Stimulated activated CD4-positive, alpha-beta T cell treated with anti-CD3 and anti-CD28 coated beads, Interleukin-1b, Interleukin-23, amount 100 ng/mL, for 4 hours (primary cell): Measurements from ENCODE around the gene COL16A1.

Experiments
- DNase-seq, 2 donors: peaks; one replicate each; pipeline ENCODE4 v3.0.0-alpha.2; 2020; ENCODE audit warnings: low read depth in 2 of 2

Gene COL16A1

GRCh38 chr1:31687601-31688000 is 16.2 kb downstream of the COL16A1 start:
- DNase-seq = no peak

GRCh38 chr1:31685795-31686194 is 18.0 kb downstream of the COL16A1 start:
- DNase-seq = no peak

DNA sequence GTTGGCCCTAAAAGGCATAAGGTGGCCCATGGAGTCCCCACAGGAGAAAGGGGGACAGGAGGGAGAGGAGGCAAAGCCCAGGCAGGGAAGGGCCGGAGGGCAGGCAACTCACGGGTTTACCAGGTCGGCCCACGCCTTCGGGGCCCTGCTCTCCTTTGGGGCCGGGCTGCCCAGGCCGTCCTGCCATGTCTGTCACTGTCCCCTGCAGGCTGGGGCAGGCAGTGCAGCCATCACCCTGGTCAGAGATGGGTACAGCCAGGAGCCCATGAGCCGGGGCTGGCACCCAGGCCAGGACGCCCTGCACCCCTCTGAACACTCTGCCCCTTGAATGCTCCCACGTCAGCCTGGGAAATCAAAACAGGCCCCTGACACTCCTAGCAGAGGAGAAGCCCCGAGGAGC is 19.8 kb downstream of the COL16A1 start:
- no peak for DNase-seq

- no peak for DNase-seq
Measured at GRCh38 chr1:31681415-31681814, 22.4 kb downstream of the COL16A1 start.

DNA sequence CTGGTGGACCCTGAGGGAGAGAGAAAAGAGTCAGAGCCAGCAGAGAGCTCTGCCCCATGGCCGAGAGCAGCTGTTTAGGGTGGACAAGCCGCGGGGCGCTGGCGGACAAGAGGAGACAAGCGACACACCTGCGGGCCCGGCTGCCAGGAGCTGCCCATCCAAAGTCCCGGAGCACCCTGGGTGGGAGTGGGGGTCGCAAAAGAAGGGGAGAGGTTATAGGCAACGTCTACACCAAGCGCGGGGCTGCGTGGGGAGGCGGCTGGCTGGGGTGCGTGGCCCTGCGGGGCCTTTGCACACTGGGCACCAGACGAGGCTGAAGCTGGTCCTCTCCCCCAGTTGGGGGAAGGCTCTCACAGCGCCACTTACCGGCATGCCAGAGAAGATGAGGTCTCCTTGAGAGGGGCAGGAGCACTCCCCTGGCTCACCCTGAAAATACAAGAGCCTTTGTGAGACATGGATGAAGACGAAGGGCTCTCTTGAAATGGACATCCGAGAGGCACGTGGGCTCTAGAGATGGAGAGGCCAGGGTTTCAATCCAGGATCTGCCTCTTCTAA is 24.1 kb downstream of the COL16A1 start:
- DNase-seq = no peak

GRCh38 chr1:31679091-31679490 is 24.7 kb downstream of the COL16A1 start:
- DNase-seq = no peak

DNA sequence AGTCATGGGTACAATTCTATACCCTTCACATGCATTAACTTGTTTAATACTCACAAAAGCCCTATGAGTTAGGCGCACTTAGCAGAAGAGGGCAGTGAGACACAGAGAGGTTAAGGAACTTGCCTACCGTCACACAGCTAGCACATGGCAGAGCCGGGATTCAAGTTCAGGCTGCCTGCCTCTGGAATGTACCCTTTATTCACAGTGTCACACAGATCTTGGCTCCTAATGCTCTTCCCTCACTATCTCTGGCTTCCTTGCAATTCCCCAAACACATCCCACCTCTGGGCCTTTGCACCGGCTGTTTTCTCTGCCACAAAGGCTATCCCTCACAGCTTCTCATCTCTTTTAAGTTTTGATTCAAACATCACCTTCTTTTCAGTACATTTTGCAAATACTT is 25.1 kb downstream of the COL16A1 start:
- DNase-seq = no peak

DNA sequence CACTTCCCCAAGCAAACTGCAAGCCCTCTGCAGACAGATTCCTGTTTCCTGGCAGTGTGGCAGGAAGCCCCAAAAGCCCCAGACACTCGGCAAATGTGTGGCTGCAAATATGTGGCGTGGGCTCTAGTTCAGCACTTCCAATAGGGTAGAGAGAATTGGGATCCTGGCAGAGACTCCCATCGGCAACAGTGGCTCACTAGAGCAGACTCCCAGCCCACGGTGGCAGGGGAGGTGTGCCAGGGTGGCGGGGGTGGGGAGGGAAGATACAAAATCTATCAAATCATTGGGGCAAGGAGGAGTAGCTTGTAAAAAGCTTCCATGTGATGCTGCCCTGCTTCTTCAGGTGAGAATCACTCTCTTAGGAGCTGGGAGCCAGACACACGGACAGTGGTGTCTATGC is 25.9 kb downstream of the COL16A1 start:
- DNase-seq = no peak

- DNase-seq = no peak
Measured at GRCh38 chr1:31677401-31677800, 26.4 kb downstream of the COL16A1 start.

DNA sequence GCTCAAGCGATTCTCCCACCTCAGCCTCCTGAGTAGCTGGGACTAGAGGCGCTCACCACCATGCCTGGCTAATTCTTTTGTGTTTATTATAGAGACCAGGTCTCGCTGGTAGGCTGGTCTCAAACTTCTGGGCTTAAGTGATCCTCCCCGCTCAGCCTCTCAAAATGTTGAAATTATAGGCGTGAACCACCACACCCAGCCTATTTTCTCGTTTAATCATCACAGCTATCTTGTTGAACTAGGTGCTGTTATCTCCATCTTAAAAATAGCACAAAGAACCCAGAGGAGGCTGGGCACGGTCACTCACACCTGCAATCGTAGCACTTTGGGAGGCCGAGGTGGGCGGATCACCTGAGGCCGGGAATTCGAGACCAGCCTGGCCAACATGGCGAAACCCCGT is 28.1 kb downstream of the COL16A1 start:
- no peak for DNase-seq

DNA sequence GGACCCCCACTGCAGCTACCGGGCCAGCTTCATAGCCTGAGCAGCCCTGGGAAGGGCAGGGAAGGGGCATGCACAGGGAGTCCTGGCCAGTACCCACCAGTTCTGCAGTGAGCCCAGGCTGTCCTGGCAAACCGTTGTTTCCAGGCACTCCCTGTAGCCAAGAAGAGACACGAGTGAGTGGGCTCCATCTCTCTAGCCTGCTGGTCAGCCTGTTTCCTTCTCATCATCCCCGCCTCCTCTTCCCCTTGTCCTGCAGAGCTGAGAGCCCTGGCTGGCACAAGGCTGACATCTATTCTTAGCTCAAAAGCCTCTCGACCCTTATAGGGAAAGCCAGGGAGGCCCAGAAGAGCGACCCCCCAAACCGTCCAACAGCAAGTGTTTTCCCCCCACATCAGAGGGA is 28.7 kb downstream of the COL16A1 start:
- no peak for DNase-seq

GRCh38 chr1:31674626-31675025 is 29.2 kb downstream of the COL16A1 start:
- DNase-seq = no peak

DNA sequence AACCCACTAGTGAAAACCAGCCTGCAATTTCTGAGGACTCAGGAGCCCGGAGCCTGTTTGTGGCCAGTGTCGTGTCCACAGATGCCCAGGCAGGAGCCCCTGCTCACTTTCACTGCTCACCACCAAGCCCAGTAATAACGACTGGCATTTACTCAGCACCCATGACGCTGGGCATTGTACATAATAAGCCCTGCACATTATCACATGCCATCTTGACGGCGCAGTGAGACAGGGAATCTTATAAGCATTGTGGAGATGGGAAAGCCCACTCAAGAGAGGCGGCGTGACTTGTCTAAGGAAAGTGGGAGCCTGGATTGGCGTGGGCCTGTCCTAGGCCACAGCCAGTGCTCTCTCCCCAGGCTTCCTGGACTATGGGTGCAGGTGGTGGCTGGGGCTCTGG is 30.4 kb downstream of the COL16A1 start:
- DNase-seq = no peak

GRCh38 chr1:31672986-31673385 is 30.8 kb downstream of the COL16A1 start:
- DNase-seq = no peak

DNA sequence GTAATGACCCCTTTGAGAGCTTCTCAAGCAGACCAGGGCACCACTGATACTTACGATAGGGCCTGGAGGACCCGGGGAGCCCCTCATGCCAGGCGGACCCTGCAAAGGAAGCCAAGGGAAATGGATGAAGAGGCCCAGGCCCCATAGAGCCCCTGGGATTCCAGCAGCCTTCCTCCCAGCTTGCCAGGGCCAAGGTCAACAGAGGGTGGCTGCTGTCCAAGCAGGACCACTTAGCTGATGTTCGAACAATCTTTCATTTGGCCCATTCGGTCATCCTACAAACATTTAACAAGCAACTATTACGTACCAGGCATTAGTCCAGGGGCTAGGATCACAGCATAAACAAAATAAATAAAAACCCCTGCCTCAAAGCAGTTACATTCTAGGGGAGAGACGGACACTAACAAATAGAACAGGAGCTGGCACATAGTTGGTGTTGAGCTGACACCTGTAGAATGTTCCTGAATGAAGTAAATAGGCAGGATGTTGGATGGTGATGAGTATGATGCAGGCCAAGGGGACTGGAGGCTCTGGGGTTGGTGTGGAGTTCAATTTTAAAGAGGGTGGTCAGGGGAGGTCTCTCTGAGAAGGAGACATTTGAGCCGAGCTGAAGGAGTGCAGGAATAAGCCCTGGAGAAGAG is 32.1 kb downstream of the COL16A1 start:
- DNase-seq = no peak

GRCh38 chr1:31671147-31671546 is 32.7 kb downstream of the COL16A1 start:
- no peak for DNase-seq

DNA sequence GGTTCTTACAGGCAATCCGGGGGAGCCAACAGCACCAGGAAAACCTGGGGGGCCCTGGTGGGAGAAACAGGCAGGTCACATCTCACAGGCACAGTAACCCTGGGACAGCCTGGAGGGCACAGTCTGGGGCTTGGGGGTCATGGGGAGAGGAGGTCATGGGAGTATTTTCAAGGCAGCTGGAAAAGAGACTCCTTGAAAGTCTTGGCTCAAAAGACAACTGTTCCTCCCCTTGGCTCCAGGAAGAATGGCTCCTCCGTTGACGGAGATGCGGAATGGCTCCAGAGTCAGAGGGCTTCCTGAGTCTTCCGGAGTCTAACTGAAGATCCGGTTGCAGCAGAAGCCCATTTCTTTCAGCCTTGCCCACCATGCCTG is 33.2 kb downstream of the COL16A1 start:
- DNase-seq = no peak

DNA sequence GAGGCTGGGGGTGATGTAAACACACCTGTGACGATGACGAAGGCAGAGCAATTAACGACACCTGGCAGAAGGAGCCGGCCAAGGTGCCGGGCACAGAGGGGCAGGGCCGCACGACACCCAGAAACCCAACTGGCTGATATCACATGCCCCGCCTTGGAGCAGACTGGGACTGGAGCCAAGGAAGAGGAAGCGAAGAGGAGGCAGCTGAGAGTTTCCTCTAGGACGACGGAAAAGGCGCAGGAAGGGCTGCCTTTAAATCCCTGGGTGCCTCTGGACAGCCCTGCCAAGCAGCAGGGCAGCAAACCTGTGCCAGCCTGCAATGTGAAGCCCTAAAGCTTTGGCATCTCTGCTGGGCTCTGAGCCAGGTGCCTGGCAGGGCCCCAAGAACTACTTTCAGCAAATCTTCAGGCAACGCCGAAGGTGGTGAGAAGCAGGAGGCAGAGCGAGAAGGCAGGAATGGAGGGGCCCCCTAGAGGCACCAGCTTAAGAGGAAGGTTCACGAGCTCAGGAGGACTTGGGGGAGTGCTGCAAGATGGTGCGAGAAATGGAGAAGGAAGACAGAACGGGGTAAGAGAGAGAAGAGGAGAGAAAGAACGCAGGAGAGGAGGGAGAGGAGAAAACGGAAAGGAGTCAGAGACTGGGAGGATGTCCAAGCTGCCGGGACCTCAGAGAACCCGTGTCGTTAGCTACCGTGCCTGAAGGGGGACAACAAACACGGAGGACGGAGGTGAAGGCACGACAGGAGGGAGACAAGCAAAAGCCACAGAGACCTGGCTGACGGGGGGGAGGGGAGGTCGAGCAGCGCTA is 33.8 kb downstream of the COL16A1 start:
- DNase-seq = no peak

GRCh38 chr1:31669433-31669785 is 34.4 kb downstream of the COL16A1 start:
- no peak for DNase-seq

DNA sequence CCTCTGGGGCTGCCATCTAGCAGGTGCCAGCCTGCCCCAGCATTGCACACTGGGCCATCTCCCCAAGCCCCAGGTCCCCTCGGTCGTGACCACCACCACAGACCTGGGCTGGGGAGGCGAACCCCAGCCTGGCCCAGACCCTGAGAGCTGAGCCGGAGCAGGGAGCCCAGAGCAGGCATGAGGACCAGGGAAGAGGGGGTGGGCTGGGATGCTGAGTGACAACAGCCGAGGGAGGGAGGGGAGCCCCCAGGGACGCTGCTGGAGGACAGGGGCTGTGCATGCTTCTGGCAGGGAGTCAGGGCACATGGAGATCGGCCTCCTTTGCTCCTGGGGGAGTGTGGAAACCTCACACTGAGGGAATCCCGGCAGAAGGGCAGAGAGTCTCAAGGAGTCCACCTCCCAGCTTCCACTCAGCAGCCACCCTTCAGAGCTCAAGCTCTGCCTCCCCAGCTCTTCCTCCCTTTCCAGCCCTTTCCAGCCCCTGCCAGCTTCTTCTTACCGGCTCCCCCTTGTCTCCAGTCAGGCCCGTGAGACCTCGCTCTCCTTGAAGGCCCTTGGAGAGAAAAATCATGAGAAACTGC is 35.4 kb downstream of the COL16A1 start:
- DNase-seq = no peak

DNA sequence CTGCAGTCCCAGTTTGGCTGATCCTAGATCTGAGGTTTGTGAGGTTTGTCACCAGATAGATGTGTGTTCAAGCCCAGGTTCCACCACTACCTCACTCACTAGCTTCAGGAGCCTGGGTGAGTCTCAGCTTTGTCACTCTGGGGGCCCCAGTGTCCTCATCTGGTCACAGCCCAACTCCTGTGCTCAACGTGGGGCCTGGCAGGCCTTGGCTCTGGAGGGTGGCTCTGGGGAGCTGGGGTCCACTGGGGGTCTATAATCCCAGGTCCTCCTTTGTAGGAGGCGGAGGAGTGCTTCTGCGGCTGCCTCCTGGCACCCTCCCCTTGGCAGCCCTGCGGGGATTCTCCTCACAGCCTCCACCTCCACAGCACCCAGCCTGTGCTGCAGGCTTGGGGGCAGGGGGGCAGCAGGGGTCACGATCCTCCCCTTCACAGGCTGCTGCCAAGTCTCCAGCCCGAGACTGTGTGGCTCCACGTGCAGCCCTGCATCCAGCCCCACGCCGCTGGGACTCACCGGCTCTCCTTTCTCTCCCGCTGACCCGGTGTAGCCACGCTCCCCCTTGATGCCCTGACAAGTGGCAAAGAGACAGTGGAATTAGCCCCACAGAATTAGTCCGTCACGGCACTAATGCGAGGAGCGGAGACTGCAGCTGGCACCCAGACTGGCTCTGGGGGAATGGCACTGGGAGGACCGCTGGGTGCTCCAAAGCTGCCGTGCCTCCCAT is 36.6 kb downstream of the COL16A1 start:
- no peak for DNase-seq

- no peak for DNase-seq
Measured at GRCh38 chr1:31666263-31666963, 37.4 kb downstream of the COL16A1 start.
